Measurements from ENCODE around the gene MGMT. TPM values are rescaled to one million over a fixed set of nuclear protein-coding genes. Genes with fewer than 3 reads are reported as not detected.

The MGMT gene
- polyA plus RNA-seq, 3 donors, result 9.5 to 23.5 (median 17.5) TPM

DNA sequence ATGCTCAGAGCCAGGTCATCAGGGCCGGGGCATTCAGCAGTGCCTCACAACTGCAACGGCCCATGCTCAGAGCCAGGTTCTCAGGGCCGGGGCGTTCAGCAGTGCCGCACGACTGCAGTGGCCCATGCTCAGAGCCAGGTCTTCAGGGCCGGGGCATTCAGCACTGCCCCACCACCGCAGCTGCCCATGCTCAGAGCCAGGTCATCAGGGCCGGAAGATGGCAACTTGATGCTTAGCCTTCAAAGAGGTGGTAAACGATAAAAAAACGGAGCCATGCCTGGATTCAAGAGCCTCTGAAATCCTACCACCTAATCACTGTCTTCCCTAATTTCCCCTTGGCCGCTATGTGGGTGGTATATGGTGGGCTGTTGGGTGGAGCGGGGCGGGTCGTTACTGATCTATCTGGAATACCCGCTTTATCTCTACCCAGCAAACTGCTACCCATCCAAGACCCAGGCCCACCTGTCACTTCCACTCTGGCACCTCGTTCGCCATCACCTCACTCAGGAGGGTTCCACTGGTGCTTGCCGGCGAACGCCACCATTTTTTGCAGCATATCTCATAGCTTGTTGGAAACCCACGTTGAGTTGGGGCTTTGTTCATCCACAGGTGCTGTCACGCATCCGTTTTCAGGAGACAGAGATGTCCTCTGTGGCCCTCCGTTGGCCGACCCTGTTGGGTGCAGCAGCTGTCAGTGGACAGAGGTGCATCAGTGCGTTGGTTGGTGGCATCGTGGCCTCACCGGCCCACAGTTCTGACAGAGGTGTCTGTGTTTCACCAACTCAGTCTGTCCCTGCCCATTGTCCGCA, 275.9 kb downstream of the MGMT start:
- H3K27me3 Mint-ChIP-seq (ENCODE audit: low read depth in 3 of 3), result peaks cover 0 to 5% (median 2%) of the 10 kb centered on the region in 3 donors
- H3K4me1 ChIP-seq (ENCODE audit: control insufficient read depth in 1 of 2, insufficient read depth in 2 of 2, low read length in 2 of 2), result peaks cover 0 to 2% of the 10 kb centered on the region in 2 donors
- no peaks in the 10 kb centered on the region for H3K36me3 Mint-ChIP-seq
- H3K36me3 ChIP-seq (replicated peaks in 1 of 2; ENCODE audit: control insufficient read depth in 1 of 2, insufficient read depth in 2 of 2, low read length in 2 of 2), result no peaks in the 10 kb centered on the region
- intact Hi-C loops (cut with micrococcal nuclease), result no loop called here
- no peak overlapping the region for H3K4me2 ChIP-seq (replicated peaks; ENCODE audit: extremely low read depth, low read length, poor library complexity, severe bottlenecking)
- DNase-seq, result no peak
- H3K4me3 ChIP-seq (replicated peaks in 1 of 3; ENCODE audit: low read depth in 2 of 3, low read length in 3 of 3), result no peak overlapping the region
- 98% methylated on average over 23 of the region's 30 CpGs for WGBS (ENCODE audit: insufficient coverage)
- H3K27ac Mint-ChIP-seq, result peak overlapping the region in 1 of 7 donors; percentile 6
- H3K4me3 Mint-ChIP-seq, result no peak overlapping the region
- no peak overlapping the region for H2AFZ ChIP-seq (ENCODE audit: insufficient read depth, low read depth, low read length, poor library complexity, severe bottlenecking)
- H3K9me3 ChIP-seq (replicated peaks in 1 of 2; ENCODE audit: control insufficient read depth in 1 of 2, insufficient read depth in 1 of 2, low read length in 2 of 2), result peaks cover 3 to 37% of the 10 kb centered on the region in 2 donors
- H3K9me3 Mint-ChIP-seq, result peaks cover 7 to 37% (median 18%) of the 10 kb centered on the region in 7 donors
- H3K27me3 ChIP-seq (ENCODE audit: control insufficient read depth in 2 of 2, insufficient read depth in 2 of 2, low read length in 2 of 2), result no peaks in the 10 kb centered on the region
- H3K4me1 Mint-ChIP-seq, result peaks cover 10% of the 10 kb centered on the region
- TF ChIP-seq, protein P1, sequence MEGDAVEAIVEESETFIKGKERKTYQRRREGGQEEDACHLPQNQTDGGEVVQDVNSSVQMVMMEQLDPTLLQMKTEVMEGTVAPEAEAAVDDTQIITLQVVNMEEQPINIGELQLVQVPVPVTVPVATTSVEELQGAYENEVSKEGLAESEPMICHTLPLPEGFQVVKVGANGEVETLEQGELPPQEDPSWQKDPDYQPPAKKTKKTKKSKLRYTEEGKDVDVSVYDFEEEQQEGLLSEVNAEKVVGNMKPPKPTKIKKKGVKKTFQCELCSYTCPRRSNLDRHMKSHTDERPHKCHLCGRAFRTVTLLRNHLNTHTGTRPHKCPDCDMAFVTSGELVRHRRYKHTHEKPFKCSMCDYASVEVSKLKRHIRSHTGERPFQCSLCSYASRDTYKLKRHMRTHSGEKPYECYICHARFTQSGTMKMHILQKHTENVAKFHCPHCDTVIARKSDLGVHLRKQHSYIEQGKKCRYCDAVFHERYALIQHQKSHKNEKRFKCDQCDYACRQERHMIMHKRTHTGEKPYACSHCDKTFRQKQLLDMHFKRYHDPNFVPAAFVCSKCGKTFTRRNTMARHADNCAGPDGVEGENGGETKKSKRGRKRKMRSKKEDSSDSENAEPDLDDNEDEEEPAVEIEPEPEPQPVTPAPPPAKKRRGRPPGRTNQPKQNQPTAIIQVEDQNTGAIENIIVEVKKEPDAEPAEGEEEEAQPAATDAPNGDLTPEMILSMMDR (IDR thresholded peaks at IDR 0.05), result no peak
- H3K27ac ChIP-seq (ENCODE audit: low read depth in 1 of 2, low read length in 2 of 2), result no peak overlapping the region
- H4K20me1 ChIP-seq (ENCODE audit: insufficient read depth, low read length), result no peaks in the 10 kb centered on the region
- H3K79me2 ChIP-seq (ENCODE audit: insufficient read depth, low read length), result no peaks in the 10 kb centered on the region
- H3K9ac ChIP-seq (ENCODE audit: insufficient read depth, low read length, poor library complexity, severe bottlenecking), result no peak overlapping the region

DNA sequence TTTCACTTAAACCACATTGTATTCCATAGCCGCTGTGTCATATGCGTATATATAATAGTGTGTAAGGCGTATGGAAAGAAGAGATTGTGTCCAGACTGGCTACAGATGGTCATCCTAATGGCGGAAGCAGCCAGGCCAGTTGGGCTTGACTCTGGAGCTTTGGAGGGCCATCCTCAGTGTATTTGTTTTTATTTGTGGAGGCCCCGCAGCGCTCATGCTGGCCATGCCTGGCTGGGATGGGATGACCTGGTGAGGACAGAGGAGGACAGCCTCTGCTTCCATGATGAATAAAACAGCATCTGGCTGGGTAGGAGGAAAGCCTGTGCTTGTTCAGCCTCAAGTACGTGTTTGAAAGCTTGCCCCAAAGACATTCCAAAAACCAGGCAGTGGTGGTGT, 276.7 kb downstream of the MGMT start:
- H3K79me2 ChIP-seq (ENCODE audit: insufficient read depth, low read length), result no peaks in the 10 kb centered on the region
- H3K4me2 ChIP-seq (replicated peaks; ENCODE audit: extremely low read depth, low read length, poor library complexity, severe bottlenecking), result no peak overlapping the region
- no peak overlapping the region for H3K9ac ChIP-seq (ENCODE audit: insufficient read depth, low read length, poor library complexity, severe bottlenecking)
- intact Hi-C loops (cut with micrococcal nuclease), result no loop called here
- no peak overlapping the region for H3K27ac ChIP-seq (ENCODE audit: low read depth in 1 of 2, low read length in 2 of 2)
- WGBS (ENCODE audit: insufficient coverage), result 89% methylated on average over 6 of the region's 7 CpGs
- H3K36me3 ChIP-seq (replicated peaks in 1 of 2; ENCODE audit: control insufficient read depth in 1 of 2, insufficient read depth in 2 of 2, low read length in 2 of 2), result no peaks in the 10 kb centered on the region
- TF ChIP-seq, protein P1 (IDR thresholded peaks at IDR 0.05), result no peak
- peaks cover 0 to 2% of the 10 kb centered on the region in 2 donors for H3K4me1 ChIP-seq (ENCODE audit: control insufficient read depth in 1 of 2, insufficient read depth in 2 of 2, low read length in 2 of 2)
- Mint-ChIP-seq H3K4me3 (no peak overlapping the region), H3K27me3 (ENCODE audit: low read depth in 3 of 3) (peaks cover 0 to 5% (median 2%) of the 10 kb centered on the region in 3 donors), H3K9me3 (peaks cover 4 to 35% (median 17%) of the 10 kb centered on the region in 7 donors), H3K27ac (no peak overlapping the region), H3K4me1 (peaks cover 10% of the 10 kb centered on the region), H3K36me3 (no peaks in the 10 kb centered on the region)
- H3K27me3 ChIP-seq (ENCODE audit: control insufficient read depth in 2 of 2, insufficient read depth in 2 of 2, low read length in 2 of 2), result no peaks in the 10 kb centered on the region
- DNase-seq, result no peak
- peaks cover 11 to 39% of the 10 kb centered on the region in 2 donors for H3K9me3 ChIP-seq (replicated peaks in 1 of 2; ENCODE audit: control insufficient read depth in 1 of 2, insufficient read depth in 1 of 2, low read length in 2 of 2)
- H2AFZ ChIP-seq (ENCODE audit: insufficient read depth, low read depth, low read length, poor library complexity, severe bottlenecking), result no peak overlapping the region
- no peak overlapping the region for H3K4me3 ChIP-seq (replicated peaks in 1 of 3; ENCODE audit: low read depth in 2 of 3, low read length in 3 of 3)
- no peaks in the 10 kb centered on the region for H4K20me1 ChIP-seq (ENCODE audit: insufficient read depth, low read length)

Measured in CD14-positive monocyte (primary cell).